ENCODE data around the gene ZNF583.

GRCh38 chr19:56360841-56361240 is 43.3 kb upstream of the ZNF583 start:
- TF ChIP-seq CTCF (IDR thresholded peaks at IDR 0.05; ENCODE audit: low read depth, low read length, poor library complexity, severe bottlenecking) (no peak), EZH2phosphoT487 (IDR thresholded peaks at IDR 0.05; ENCODE audit: borderline replicate concordance, low read length) (no peak)
